Measurements from ENCODE around the gene CNOT11.
"Not testable (repeated sequence)": the region's sequence is repeated elsewhere in the genome, so short reads cannot be mapped to it uniquely, and the experiment has no call there.

Gene CNOT11

GRCh38 chr2:101252408-101253012 is at the start of gene CNOT11:
Gene CNOT11 (plus strand): TSS chr2:101252886. CDS start chr2:101252965, 79 bp downstream.
- DNase-seq: peak; percentile 99

DNA sequence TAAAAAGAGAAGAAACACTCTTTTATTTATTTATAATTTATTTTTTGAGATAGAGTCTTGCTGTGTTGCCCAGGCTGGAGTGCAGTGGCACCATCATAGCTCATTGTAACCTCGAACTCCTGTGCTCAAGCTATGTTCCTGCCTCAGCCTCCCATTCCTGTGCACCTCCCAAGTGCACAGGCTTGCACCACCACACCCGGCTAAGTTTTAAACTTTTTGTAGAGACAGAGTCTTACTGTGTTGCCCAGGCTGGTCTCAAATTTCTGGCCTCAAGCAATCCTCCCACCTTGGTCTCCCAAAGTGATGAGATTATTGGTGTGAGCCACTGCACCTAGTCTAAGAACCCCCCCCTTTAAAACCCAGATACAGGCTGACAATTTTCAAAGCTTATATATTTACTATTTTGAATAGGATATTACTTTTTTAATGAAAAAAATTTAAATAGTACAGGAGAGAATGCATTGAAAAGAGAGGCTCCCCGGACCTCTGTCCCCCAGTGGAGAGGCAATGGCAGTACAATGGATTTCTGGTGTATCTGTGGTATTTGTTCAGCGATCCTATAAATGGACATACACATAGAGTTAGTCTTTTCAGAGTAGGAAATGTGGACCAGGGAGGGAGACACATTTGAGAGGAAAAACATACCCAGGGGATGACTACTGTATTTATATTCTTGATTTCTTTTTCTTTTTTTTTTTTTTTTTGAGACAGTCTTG is 48.1 kb upstream of the CNOT11 start:
- no peak for DNase-seq

GRCh38 chr2:101205521-101206479 is 46.9 kb upstream of the CNOT11 start:
- peak; percentile 21 for DNase-seq

DNA sequence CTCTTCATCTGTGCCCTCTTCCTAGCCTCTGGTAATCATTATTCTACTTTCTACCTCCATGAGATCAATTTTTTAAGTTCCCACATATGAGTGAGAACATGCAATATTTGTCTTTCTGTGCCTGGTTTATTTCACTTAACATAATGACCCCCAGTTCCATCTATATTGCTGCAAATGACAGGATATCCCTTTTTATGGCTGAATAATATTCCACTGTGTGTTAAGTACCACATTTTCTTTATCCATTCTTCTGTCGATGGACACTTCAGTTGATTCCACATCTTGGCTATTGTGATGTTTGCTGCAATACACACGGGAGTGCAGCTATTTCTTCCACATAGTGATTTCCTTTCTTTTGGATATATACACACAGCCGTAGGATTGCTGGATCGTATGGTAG is 43.9 kb upstream of the CNOT11 start:
- DNase-seq: no peak

DNA sequence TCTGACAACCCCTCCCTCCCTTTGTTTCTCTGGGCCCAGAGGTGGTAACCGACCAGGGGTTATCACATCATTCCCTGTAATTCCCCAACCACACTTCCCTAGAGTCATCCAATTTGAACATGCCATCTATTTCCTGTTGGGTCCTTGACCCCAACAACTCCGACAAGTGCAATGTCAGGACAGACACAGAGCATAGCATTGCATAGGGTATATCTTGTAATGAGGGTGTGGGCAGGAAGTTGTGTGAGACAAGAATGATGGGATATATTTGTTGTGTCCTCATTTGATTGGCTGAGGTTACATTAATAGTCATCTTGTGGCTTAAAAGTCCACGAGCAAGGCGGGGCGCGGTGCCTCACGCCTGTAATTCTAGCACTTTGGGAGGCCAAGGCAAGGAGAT is 33.4 kb upstream of the CNOT11 start:
- no peak for DNase-seq

DNA sequence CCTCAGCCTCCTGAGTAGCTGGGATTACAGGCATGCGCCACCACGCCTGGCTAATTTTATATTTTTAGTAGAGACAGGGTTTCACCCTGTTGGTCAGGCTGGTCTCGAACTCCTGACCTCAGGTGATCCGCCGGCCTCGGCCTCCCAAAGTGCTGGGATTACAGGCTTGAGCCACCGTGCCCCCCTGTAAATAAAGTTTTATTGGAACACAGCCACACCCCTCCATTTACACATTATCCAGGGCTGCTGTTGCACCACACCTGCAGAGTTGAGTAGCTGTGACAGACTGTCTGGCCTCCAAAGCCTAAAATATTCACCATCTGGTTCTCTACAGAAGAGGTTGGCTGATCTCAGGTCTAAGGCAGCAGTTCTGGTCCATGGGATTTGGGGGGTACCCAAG is 32.6 kb upstream of the CNOT11 start:
- DNase-seq: not testable (repeated sequence)

DNA sequence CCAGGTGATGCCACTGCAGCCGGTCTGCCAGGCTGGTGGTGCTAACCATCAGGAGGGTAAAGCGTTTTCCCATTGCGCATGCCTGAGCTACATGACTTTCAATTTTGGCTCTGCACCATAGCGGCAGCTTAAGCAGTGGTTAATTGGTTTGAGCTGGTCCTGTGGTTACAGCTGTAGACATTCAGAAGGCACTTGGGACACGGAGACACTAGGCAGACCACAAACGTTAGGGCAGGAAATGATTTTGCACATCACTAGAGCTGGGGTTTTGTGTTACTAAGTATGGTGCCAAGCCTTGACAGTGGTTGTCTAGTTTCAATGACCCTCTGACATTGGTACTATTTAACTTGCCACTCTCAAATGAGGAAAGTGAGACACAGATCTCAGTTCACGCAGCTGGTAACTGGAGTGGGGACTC is 28.9 kb upstream of the CNOT11 start:
- peak; percentile 37 for DNase-seq

- no peak for DNase-seq
These were observed 22.1 kb upstream of the CNOT11 start for GRCh38 chr2:101230541-101231001.

GRCh38 chr2:101231240-101231639 is 21.4 kb upstream of the CNOT11 start:
- no peak for DNase-seq

DNA sequence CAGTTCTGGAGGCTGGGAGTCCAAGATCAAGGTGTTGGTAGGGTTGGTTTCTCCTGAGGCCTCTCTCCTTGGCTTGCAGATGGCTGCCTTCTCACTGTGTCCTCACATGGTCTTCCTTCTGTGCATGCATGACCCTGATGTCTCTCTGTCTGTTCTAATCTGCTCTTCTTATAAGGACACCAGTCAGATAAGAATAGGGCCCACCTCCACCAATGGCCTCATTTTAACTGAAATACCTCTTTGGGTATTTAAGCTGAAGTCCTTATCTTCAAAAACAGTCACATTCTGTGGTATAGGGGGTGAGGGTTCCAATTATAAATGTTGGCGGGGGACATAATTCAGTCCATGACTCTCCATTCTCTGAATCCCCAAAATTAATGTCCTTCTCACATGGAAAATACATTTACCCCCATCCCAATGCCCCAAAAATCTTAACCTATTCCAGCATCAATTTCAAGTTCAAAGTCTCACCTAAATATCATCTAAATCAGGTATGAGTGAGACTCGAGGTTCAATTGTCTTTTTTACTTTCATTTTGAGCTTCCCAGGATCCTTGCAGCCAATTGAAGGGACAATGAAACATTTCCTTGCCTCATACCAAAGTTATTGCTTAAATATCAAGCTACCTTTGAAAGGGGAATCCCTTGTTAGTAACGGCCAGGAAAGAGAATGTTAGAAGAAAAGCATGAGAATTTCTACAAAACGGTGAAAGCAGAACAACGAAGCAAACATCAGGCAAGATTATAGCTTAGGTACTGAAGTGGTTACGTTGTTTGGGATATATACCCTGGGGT is 20.6 kb upstream of the CNOT11 start:
- DNase-seq: no peak

- no peak for DNase-seq
These were observed 19.9 kb upstream of the CNOT11 start for GRCh38 chr2:101232770-101233169.

DNA sequence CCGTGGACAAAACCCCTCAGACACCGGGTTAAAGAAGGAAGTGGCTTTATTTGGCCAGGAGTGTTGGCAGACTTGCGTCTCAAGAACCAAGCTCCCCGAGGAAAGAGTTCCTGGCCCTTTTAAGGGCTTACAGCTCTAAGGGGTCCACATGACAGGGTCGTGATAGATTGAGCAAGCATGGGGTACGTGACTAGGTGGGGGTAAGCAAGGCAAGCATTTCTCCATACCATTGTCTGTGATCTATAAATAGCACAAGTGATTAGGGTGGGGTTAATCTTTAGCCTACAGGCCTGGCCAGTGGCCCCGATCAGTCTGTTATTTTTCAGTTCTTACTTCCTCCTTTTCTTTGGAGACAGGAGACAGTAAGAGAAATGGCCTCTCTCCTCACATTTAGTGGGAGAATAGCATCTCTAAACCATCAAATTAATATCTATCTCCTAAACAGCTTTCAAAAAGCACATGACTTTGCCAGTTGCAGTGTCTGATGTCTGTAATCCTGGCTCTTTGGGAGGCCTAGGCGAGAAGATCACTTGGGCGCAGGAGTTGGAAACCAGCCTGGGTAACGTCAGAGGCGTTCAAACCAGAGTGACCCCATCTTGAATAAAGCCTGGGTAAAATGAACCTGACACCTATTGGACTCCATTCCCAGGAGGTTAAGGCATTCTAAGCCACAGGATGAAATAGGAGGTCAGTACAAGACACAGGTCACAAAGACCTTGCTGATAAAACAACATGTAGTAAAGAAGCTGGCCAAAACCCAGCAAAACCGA is 18.3 kb upstream of the CNOT11 start:
- DNase-seq: no peak

GRCh38 chr2:101235956-101236355 is 16.7 kb upstream of the CNOT11 start:
- not testable (repeated sequence) for DNase-seq

GRCh38 chr2:101237944-101238343 is 14.7 kb upstream of the CNOT11 start:
- DNase-seq: not testable (repeated sequence)

GRCh38 chr2:101238930-101239759 is 13.5 kb upstream of the CNOT11 start:
- DNase-seq: no peak

GRCh38 chr2:101239760-101240118 is 12.9 kb upstream of the CNOT11 start:
- not testable (repeated sequence) for DNase-seq

GRCh38 chr2:101240694-101241093 is 12.0 kb upstream of the CNOT11 start:
- DNase-seq: not testable (repeated sequence)

DNA sequence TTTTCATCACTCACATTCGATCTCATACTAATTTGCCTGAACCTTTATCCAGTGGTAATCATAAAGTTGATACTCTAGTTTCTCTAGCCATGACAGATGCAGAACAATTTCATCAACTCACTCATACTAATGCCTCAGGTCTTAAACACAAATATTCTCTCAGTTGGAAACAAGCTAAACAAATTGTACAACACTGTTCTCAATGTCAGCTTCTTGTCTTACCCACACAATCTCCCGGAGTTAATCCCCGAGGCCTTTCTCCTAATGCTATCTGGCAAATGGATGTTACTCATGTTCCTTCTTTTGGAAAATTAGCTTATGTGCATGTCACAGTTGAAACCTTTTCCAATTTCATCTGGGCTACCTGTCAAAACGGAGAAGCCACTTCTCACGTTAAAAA is 11.5 kb upstream of the CNOT11 start:
- DNase-seq: no peak

DNA sequence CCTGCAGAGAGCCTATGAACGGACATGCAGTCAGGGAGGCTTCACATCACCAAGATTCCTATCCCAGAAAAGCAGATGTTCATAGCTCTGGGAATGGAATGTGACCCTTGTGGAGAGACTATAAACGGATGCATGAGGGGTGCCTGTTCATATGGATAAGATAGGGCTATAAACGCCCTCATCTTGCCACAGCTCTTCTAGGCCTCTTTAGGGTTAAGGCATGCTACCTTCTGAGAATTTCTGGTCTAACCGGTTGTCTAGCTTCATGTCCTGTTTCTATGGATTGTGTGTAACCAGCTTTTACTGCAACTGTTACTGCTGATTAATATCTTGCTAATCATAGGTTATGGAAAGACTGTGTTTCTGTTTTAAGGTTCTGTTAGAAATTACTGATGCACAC is 8.3 kb upstream of the CNOT11 start:
- DNase-seq: not testable (repeated sequence)

DNA sequence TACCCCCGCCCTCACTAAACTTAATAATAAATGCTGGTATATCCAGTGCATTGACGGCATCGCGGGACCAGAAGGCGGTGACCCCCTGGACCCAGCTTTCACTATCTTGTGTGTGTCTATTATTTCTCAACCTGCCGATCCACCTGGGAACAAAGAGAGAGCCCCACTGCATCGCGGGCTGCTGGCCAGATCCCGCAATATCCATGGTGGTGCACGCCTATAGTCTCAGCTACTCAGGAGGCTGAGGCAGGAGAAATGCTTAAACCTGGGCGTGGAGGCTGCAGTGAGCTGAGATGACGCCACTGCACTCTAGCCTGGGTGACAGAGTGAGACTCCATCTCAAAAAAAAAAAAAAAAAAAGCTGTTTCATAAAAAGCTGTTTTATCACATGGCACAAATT is 7.8 kb upstream of the CNOT11 start:
- not testable (repeated sequence) for DNase-seq

GRCh38 chr2:101245468-101245867 is 7.2 kb upstream of the CNOT11 start:
- not testable (repeated sequence) for DNase-seq

Data from activated naive CD4-positive, alpha-beta T cell treated with Interleukin-2 at 50 U/mL for 16 hours (primary cell).